Measurements from ENCODE around the gene METTL4.

Gene METTL4

GRCh38 chr18:2571200-2572170, at the start of gene METTL4, which contains the start of gene NDC80:
TSS of gene METTL4 (minus strand) at chr18:2571505. CDS start at chr18:2567216, 4,289 bp downstream.
TSS of gene NDC80 (plus strand) at chr18:2571557. CDS start at chr18:2572986, 1,429 bp downstream.
- peak; percentile 89 for DNase-seq (ENCODE audit: low spot score)

- DNase-seq (ENCODE audit: low spot score) = no peak
Observed at GRCh38 chr18:2618009-2618408, 46.7 kb upstream of the METTL4 start.

- no peak for DNase-seq (ENCODE audit: low spot score)
Observed at GRCh38 chr18:2617401-2617998, 46.2 kb upstream of the METTL4 start.

GRCh38 chr18:2612996-2613395, 41.7 kb upstream of the METTL4 start:
- DNase-seq (ENCODE audit: low spot score) = no peak

- no peak for DNase-seq (ENCODE audit: low spot score)
Observed at GRCh38 chr18:2610549-2610948, 39.2 kb upstream of the METTL4 start.

- DNase-seq (ENCODE audit: low spot score) = no peak
Observed at GRCh38 chr18:2609604-2610003, 38.3 kb upstream of the METTL4 start.

GRCh38 chr18:2606335-2606734, 35.0 kb upstream of the METTL4 start:
- DNase-seq (ENCODE audit: low spot score) = no peak

GRCh38 chr18:2602844-2603243, 31.5 kb upstream of the METTL4 start:
- DNase-seq (ENCODE audit: low spot score) = no peak

- no peak for DNase-seq (ENCODE audit: low spot score)
Observed at GRCh38 chr18:2597639-2598038, 26.3 kb upstream of the METTL4 start.

- no peak for DNase-seq (ENCODE audit: low spot score)
Observed at GRCh38 chr18:2590303-2590702, 19.0 kb upstream of the METTL4 start.

- no peak for DNase-seq (ENCODE audit: low spot score)
Observed at GRCh38 chr18:2589345-2590068, 18.2 kb upstream of the METTL4 start.

- no peak for DNase-seq (ENCODE audit: low spot score)
Observed at GRCh38 chr18:2588666-2589344, 17.5 kb upstream of the METTL4 start.

- no peak for DNase-seq (ENCODE audit: low spot score)
Observed at GRCh38 chr18:2587788-2588187, 16.5 kb upstream of the METTL4 start.

- DNase-seq (ENCODE audit: low spot score) = no peak
Observed at GRCh38 chr18:2573408-2573807, 2.1 kb upstream of the METTL4 start.

- DNase-seq (ENCODE audit: low spot score) = no peak
Observed at GRCh38 chr18:2572892-2573291, 1.6 kb upstream of the METTL4 start.

- DNase-seq (ENCODE audit: low spot score) = no peak
Observed at GRCh38 chr18:2572171-2572569, 865 bp upstream of the METTL4 start.

GRCh38 chr18:2570772-2571199, 519 bp downstream of the METTL4 start:
- DNase-seq (ENCODE audit: low spot score) = peak; percentile 80

- DNase-seq (ENCODE audit: low spot score) = no peak
Observed at GRCh38 chr18:2569338-2570207, 1.7 kb downstream of the METTL4 start.

- DNase-seq (ENCODE audit: low spot score) = no peak
Observed at GRCh38 chr18:2568605-2569004, 2.7 kb downstream of the METTL4 start.

- DNase-seq (ENCODE audit: low spot score) = no peak
Observed at GRCh38 chr18:2568129-2568528, 3.2 kb downstream of the METTL4 start.

- DNase-seq (ENCODE audit: low spot score) = no peak
Observed at GRCh38 chr18:2564373-2564772, 6.9 kb downstream of the METTL4 start.
